ENCODE measurements around the gene SUMO2.
"Not testable (repeated sequence)": the region's sequence is repeated elsewhere in the genome, so short reads cannot be mapped to it uniquely, and the experiment has no call there.

The SUMO2 gene

GRCh38 chr17:75182569-75183436 lies at the start of gene SUMO2:
Gene SUMO2 (minus strand): TSS chr17:75182959. CDS start chr17:75182834, 125 bp downstream.
- DNase-seq: peak; percentile 89

GRCh38 chr17:75231741-75232464 lies 49.1 kb upstream of the SUMO2 start:
- no peak for DNase-seq

GRCh38 chr17:75231071-75231470 lies 48.3 kb upstream of the SUMO2 start:
- no peak for DNase-seq

GRCh38 chr17:75228847-75229246 lies 46.1 kb upstream of the SUMO2 start:
- DNase-seq: no peak

- DNase-seq: no peak
Measured at GRCh38 chr17:75228305-75228704, 45.5 kb upstream of the SUMO2 start.

GRCh38 chr17:75227729-75228128 lies 45.0 kb upstream of the SUMO2 start:
- no peak for DNase-seq

- DNase-seq: no peak
Measured at GRCh38 chr17:75225016-75225415, 42.3 kb upstream of the SUMO2 start.

- DNase-seq: no peak
Measured at GRCh38 chr17:75219815-75220214, 37.1 kb upstream of the SUMO2 start.

- no peak for DNase-seq
Measured at GRCh38 chr17:75218131-75218530, 35.4 kb upstream of the SUMO2 start.

- no peak for DNase-seq
Measured at GRCh38 chr17:75209061-75209460, 26.3 kb upstream of the SUMO2 start.

- no peak for DNase-seq
Measured at GRCh38 chr17:75208161-75208560, 25.4 kb upstream of the SUMO2 start.

- DNase-seq: no peak
Measured at GRCh38 chr17:75207760-75208159, 25.0 kb upstream of the SUMO2 start.

- DNase-seq: not testable (repeated sequence)
Measured at GRCh38 chr17:75207050-75207407, 24.3 kb upstream of the SUMO2 start.

- DNase-seq: no peak
Measured at GRCh38 chr17:75205793-75206163, 23.0 kb upstream of the SUMO2 start.

GRCh38 chr17:75205037-75205792 lies 22.5 kb upstream of the SUMO2 start, which contains the start of gene NUP85:
Gene NUP85 (plus strand): TSS chr17:75205679. CDS start chr17:75205762, 83 bp downstream.
- DNase-seq: peak; percentile 91

GRCh38 chr17:75199886-75200618 lies 17.3 kb upstream of the SUMO2 start:
- no peak for DNase-seq

GRCh38 chr17:75194879-75195278 lies 12.1 kb upstream of the SUMO2 start:
- no peak for DNase-seq

- DNase-seq: no peak
Measured at GRCh38 chr17:75191584-75191983, 8.8 kb upstream of the SUMO2 start.

- DNase-seq: no peak
Measured at GRCh38 chr17:75188614-75189013, 5.9 kb upstream of the SUMO2 start.

GRCh38 chr17:75183999-75184884 lies 1.5 kb upstream of the SUMO2 start:
- no peak for DNase-seq

GRCh38 chr17:75182319-75182568 lies 515 bp downstream of the SUMO2 start:
- DNase-seq: no peak

Measured in NCI-H2107 (cell line).